Urothelium cell line (cell line): Measurements from ENCODE around the gene PFKFB3.

ENCODE experiments used
- DNase-seq: peaks from one replicate; pipeline ENCODE4 v3.0.0; 2011; ENCODE audit warnings: low spot score, mixed read lengths
- FAIRE-seq: peaks from 2 replicates; lab custom pipeline; 2011; peaks lifted over from hg19 to GRCh38; lab: Jason Lieb, UNC

The PFKFB3 gene

DNA sequence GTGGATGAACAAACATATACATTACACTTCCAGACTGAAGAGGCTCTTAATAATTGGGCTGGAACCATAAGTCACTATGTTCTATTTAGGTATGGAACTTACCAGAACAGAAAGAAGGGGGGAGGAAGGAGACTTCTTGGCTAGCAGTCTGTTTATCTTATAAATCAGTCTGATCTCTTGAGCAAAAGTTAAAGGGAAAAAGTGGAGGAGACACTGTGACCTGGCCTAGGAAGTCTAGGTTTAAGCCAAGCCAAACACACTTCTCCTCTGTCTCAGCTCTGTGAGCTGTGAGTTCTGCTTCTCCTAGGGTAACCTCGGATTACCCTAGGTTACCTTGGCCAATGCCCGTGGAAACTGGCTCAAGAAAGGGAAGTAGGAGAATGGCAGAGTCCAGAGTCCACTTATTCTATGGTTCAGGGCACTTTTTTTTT is 95.2 kb downstream of the PFKFB3 start:
- FAIRE-seq (no peak), DNase-seq (no peak)

DNA sequence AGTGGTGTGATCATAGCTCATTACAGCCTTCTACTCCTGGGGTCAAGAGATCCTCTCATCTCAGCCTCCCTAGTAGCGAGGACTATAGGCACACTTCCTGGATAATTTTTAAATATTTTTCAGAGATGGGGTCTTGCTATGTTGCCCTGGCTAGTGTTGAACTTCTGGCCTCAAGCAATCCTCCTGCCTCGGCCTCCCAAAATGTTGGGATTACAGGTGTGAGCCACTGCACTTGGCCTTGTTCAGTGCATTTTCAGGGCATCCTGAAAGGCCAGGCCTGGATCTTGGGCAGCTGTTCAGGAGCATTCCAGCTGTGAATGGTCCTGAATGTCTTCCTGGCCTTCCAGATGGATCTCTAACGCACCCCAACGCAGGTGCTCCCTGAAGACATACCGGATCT is 95.7 kb downstream of the PFKFB3 start:
- DNase-seq: no peak
- FAIRE-seq: no peak

DNA sequence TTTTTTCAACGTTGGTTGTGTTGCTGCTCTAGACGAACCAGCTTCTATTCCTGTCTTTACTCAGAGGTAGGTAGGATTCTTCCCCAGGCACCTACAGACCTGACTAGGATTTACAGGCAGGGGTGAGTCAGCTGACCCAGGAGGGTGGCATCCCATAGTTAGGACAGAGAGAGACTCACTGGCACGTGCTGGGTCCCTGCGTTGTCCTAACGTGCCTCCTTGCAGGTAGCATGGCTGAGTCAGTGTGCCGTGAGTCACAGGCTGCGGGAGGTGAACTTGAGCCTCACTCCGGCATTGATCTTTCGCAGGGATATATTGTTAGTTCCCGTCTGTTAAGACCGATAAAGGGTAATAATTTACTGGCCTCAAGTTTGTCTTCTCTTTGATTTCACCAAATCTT is 96.5 kb downstream of the PFKFB3 start:
- peak; percentile 83 for DNase-seq
- peak; percentile 17 for FAIRE-seq

DNA sequence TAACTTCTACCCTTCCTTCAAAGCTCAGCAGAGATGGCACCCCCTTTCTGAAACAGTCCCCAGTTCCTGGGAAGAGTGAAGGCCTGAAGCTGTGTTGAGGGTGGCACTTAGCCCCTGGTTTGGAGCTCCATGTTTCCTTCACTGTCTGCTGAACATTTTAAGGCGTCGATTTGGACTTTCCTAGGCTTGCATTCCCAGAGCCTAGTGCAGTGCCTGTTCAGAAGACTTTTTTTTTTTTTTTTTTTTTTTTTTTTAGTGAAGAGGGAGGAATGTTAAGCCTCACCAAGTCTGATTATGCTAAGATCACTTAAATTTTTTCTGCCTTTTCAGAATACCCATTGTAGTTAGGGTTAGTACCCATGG is 97.0 kb downstream of the PFKFB3 start:
- DNase-seq: no peak
- FAIRE-seq: no peak

DNA sequence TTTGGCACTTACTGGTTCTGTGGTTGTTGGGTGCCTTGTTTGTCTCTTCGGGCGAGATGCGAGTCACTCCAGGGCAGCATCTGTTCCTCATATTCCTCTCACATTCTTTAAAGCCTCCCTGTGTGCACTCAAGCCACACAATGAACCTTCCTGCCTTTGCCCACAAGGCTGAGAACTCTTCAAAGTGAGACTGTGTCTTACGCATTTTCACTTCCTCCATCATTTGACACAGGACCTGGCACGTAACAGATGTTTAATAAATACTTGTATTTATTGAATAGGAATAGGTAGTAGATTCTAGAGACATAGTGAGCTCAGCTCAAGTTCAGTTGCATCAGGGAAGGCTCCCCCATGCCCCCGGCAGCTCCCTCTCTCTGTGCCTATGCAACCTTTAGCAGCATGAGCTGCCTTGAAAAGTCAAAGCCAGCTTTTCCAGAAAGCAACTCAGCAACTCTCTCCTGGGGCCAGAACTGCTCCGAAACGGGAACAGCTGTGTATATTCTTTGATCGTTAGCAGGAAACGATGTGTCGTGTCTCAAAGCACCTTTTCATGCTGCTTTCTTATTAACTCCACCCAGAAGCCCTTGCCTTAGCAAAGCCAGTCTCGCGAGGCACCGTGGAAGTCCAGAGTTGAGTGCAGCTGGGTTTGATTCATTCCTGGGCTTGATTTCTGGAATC is 97.5 kb downstream of the PFKFB3 start:
- DNase-seq (peak; percentile 31), FAIRE-seq (no peak)

DNA sequence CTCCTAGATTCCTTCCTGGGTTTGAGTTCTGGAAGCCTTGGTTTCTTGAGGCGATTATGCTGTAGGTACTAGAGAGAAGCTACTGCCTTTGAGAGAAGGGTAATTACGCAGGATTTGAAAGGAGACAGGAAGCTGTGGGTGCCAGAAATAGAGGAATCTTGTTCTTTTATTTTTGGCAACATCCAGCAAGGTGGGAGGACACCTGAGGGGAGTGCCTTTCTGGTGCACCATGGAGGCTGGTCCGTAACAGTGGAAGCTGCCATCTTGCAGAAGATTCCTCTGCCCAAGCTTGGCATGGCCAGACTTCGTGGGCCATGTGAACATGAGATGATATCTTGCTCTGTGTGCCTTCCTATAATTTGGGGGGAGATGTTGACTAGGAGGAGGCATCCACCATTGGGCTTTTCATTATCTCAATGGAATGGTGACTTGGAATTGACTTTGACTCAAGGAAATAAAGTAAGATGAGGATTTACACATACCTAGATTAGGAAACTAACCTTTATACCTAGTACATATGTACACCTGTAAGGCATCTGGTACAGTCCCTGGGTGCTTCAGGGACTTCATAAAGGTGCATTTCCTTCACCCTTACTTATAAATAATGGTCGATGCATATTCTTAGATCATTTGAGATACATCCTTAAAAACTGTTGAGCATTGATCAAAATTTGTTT is 98.2 kb downstream of the PFKFB3 start:
- DNase-seq (no peak), FAIRE-seq (no peak)

DNA sequence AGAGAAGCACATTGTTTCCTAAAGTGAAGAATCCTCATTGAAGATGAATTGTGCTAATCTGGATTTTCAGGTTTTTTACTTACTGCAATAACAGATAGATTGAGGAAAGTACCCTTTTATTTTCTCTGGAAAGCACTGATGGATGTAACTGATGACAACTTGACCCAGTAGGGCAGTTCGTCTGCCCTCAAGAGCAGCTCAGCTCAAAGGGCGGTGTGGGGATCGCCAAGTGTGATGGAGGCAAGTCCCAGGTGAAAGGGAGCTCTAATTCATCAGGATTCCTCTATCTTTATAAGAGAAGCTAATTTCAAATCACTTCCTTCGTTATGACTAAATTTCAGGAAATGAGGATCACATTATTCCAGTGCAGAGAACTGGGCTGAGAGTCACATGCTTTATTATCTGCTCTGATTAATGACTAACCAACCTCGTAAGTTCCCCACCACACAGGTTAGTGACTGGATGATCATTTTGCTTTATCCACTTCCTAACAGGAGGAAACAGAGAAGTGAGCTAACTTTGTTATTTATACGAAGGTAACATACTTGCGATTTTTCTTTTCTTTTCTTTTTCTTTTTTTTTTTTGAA is 98.8 kb downstream of the PFKFB3 start:
- DNase-seq (no peak), FAIRE-seq (no peak)
